HG02870 (cell line): ENCODE results near the gene TMEM169.
A peak's percentile ranks its signal among the peaks of the same experiment; 100 is the strongest.
"Not testable (repeated sequence)": the region's sequence is repeated elsewhere in the genome, so short reads cannot be mapped to it uniquely, and the experiment has no call there.

Experiments used
- ATAC-seq: cut with Tn5 transposase; IDR thresholded peaks from one replicate; pipeline ENCODE4 v1.9.1; 2021; ENCODE audit warnings: mild to moderate bottlenecking, moderate library complexity; ENCODE audit not compliant: unreplicated experiment

The TMEM169 gene

DNA sequence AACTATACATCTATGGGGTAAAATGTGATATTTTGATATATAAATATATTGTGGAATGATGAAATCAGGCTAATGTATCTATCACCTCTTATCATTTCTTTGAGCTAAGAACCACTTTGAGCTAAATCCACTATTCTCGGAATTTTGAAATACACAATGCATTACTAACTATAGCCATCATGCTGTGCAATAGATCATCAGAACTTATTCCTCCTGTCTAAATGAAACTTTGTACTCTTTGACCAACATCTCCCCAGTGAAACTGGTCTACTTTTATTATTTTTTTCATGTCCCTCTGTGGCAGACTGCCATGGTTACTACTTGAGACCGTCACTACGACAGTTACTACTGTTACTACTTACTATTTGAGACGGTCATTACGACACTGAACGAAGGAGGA lies 11.5 kb upstream of the TMEM169 start:
- no peak for ATAC-seq

DNA sequence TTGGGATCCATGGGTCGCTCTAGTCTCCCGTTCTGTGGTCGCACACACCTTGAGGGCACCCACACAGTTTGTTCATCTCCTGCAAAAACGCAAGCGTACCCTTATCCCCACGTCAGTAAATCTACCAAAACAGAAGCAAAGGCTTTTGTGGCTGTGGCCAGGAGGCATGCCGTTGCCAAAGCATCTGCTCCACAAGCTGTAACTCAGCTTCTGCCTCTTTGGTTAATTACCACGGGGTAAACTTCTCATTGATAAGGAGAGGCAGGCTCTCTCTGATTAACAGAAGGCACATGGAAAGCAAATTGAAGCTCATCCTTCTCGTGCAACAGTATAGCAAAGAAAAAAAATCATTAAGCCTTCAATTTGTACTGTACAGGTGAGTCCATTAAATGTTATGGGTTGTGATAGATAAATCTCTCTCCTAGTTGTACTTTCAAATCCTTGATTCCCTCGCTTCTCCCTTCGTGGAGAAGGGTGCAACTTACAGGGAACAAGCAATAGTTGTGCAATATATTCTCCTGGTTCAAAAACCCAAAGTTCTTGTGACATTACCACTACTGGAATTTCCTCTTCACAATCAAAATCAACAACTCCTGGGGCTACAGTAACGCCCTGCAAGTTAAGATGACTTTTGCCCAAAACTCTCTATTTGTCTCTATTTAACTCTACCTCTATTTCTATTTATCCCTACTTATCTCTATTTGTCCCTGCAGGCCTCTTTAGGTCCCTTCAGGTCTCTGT lies 10.4 kb upstream of the TMEM169 start:
- no peak for ATAC-seq

- ATAC-seq: no peak
Measured at GRCh38 chr2:216072473-216072872, 9.2 kb upstream of the TMEM169 start.

DNA sequence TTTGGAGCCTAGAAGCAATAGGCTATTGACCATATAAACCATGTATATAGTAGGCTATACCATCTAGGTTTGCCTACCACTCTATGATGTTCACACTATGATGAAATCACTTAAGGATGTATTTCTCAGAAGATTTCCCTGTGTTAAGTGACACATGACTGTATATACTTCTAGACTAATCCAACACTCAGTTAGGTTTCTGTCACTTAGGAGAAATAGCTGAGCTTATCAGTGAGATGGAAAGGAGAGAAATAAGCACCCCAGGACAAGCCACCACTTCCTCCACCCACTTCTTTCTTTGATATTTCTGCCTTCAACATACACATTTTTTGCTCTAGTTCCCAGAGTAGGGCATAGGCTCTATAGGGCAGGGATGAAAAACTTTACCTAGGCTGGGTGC lies 7.9 kb upstream of the TMEM169 start:
- ATAC-seq: no peak

GRCh38 chr2:216074380-216074779 lies 7.3 kb upstream of the TMEM169 start:
- no peak for ATAC-seq

DNA sequence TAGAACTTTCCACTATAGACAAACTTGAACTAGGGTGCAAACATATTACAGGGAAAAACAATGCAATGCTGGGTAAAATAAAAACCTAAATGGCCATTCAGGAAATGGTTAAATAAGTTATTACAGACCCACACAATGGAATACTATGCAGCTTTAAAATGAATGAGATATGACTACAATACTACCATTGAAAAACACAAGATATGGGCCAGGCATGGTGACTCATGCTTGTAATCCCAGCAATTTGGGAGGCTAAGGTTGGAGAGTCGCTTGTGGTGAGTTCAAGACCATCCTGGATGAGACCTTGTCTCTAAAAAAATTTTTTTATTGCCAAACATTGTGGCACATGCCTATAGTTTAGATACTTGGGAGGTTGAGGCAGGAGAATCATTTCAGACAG lies 6.9 kb upstream of the TMEM169 start:
- ATAC-seq: no peak

- no peak for ATAC-seq
Measured at GRCh38 chr2:216075510-216076485, 5.9 kb upstream of the TMEM169 start.

DNA sequence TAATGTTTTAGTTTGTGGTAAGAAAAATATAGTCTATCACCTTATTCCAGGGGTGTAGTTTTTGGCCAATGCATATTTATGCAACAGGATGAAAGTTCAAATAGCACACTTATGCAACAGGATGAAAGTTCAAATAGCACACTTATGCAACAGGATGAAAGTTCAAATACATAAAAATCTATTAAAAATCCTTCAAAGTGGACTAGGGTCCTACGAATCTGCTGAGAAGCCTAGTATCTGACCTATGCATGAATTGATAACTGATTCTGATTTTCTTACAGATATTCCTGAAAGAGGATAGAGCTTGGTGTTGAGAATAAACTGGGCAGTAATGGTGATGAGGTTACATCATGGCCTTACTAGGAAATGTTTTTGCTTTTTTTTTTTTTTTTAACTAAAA lies 2.9 kb upstream of the TMEM169 start:
- no peak for ATAC-seq

DNA sequence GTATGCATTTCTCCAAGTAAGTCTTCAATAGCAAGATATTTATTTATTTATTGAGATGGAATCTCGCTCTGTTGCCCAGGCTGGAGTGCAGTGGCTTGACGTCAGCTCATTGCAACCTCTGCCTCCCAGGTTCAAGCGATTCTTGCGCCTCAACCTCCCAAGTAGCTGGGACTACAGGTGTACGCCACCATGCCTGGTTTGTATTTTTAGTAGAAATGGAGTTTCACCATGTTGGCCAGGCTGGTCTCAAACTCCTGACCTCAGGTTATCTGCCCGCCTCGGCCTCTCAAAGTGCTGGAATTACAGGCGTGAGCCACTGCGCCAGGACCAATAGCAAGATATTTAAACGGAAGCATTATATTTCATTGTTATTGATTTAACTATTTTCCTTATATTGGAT lies 1.7 kb upstream of the TMEM169 start:
- ATAC-seq: not testable (repeated sequence)

DNA sequence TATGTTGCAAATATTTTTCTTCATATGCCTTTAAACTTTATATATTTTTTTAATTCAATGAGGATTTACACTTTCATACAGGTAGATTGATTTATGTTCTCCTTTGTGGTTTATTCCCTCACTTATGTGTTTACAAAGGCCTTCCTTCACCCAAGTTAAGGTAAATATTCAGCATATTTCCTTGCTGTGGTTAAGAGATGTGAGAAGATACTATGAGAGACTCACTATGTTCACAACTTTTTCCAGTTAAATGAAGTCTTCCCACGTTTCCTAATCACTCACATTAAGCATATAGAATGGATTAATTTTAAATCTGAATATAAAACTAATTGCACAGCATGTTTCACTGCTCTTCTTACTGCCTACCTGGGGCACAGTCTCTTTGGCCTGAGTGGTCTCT lies 707 bp upstream of the TMEM169 start:
- ATAC-seq: no peak

DNA sequence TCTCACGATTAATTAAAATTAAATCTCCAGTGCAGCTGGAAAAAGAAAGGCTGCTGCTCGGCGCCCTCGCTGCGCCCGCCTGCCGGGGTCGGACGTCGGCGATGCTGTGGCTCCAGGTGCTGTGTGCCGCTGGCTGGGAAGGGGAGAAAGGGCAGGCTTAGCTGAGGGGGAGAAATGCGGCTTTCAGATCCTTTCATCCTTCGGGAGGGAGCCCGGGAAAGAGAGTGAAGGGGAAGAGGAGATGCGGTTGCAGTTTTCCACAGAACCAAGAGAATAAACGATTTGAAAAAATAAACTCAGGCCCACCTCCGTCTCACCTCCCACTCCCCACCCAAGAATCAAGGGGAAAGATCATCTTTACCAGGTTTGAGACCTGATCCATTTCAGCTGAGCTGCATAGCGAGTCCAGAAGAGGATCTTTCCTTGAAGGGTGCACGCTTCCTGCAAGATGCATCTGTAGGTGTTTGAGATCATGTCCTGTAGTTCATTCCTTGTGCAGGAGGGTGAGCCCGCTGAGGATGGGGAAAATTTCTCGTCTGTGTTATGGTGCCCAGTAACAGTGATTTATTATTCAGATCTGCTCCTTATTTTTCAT lies 495 bp downstream of the TMEM169 start:
- no peak for ATAC-seq

DNA sequence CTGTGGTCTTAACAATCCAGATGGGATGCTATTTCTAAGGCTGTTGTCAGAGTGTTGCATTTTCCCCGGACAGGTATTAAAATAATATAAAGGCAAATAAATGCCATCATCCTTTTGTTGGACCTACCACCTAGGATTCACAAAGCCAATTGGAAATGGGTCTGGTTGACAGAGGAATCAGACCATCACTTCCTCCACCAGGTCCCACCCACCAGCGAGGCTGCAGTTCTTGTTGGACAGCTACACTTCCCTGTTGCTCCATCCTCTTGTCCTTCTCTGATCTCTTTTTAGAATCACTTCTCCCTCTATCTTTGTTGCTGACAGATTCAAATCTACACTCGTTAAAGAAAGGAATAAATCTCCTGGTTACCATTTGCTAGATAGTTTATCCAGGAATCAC lies 1.1 kb downstream of the TMEM169 start:
- no peak for ATAC-seq

- no peak for ATAC-seq
Measured at GRCh38 chr2:216083464-216084281, 2.0 kb downstream of the TMEM169 start.

DNA sequence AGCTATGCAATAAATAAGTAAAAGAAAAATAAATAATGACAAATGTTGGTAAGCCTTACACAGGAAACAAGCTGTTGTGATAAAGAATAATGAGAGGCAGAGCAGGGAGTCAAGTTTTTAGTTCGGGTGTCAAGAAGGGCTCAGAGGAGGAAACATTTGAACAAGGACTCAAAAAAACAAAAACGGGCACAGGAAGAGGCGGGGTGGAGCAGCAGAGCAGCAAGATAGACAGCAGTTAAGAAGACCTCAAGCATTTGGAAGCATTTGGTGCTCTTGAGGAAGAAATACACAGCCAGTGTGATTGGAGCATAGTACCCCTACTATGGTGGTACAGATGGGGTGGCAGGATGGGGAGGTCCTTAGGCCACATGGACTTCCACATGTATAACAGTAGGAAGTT lies 2.8 kb downstream of the TMEM169 start:
- no peak for ATAC-seq

- ATAC-seq: no peak
Measured at GRCh38 chr2:216086207-216086893, 4.6 kb downstream of the TMEM169 start.

DNA sequence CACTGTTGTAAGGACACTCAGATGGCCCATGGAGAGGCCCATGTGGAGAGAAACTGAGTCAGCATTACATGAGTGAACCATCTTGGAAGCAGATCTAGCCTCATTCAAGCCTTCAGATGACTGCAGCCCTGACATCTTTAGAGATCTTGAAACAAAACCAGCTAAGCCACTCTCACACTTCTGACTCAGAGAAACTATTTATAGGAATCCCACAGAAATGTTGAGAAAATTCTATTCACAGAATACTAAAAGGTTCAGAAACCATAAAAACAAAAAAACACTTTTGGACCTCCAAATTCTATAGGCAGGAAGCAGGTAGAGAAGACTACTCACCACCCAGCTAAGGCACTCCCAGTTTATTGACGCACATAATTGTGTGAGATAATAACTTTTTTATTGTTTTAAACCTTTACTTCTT lies 8.7 kb downstream of the TMEM169 start:
- peak; percentile 60 for ATAC-seq

DNA sequence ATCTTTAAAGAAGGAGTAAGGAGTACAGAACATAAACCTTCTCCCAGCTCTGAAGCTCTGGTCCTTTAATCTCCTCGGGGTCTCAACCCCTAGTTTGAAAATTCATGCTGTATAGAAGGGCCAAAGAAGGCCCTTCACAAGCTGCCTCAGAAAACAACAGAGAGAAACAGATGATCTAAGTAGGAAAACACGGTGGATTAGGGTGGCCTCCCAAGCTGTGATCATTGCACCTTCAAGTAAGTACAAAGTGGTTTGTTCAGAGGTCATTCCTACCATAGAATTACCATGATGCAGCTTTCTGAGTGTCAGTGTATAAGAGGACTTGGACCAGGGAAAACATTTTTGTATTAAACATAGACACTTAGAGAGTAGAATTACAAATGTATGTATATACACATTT lies 10.9 kb downstream of the TMEM169 start:
- no peak for ATAC-seq

DNA sequence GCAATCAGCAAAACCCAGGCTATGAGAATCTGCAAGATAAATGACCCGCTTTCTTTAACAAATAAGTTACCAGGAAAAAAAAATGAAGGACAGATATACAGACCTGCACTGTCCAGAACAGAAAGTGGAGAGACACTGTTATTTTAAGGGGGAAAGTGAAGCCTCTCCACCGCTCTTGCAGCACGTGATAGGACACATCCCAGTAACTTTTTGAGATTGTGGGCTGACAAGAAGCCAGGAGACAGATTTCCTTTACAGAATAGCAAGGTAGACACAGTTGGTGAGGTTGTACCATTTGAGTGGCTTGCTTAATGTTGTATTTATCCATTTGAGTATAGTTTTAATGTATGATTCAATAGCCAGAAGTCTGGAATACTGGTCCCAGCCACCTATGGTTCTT lies 13.0 kb downstream of the TMEM169 start:
- no peak for ATAC-seq

- ATAC-seq: no peak
Measured at GRCh38 chr2:216098421-216099334, 17.0 kb downstream of the TMEM169 start.
